IPS-18a (cell line): Measurements from ENCODE around the gene MS4A7.

Experiments
- H3K27ac ChIP-seq: one replicate; pipeline ENCODE4 v1.5.1; 2013; ENCODE audit warnings: low read length
- H3K27me3 ChIP-seq: one replicate; pipeline ENCODE4 v1.6.1; 2013; ENCODE audit warnings: mild to moderate bottlenecking, low read length; ENCODE audit not compliant: control insufficient read depth, insufficient read depth
- H3K36me3 ChIP-seq: one replicate; pipeline ENCODE4 v1.6.1; 2013; ENCODE audit warnings: low read depth, low read length; ENCODE audit not compliant: control insufficient read depth
- H3K4me1 ChIP-seq: one replicate; pipeline ENCODE4 v1.6.1; 2013; ENCODE audit warnings: low read depth, low read length; ENCODE audit not compliant: control insufficient read depth
- H3K4me3 ChIP-seq: one replicate; pipeline ENCODE4 v1.5.1; 2013; ENCODE audit warnings: low read length
- H3K9ac ChIP-seq: one replicate; pipeline ENCODE4 v1.6.1; 2013; ENCODE audit warnings: mild to moderate bottlenecking, low read length, moderate library complexity
- H3K9me3 ChIP-seq: one replicate; pipeline ENCODE4 v1.6.1; 2013; ENCODE audit warnings: low read depth, low read length; ENCODE audit not compliant: control insufficient read depth

Gene MS4A7

GRCh38 chr11:60396799-60397198 lies 18.5 kb downstream of the MS4A7 start:
- H3K9ac ChIP-seq: no peak overlapping the region
- H3K9me3 ChIP-seq: no peaks in the 10 kb centered on the region

GRCh38 chr11:60420015-60420414 lies 41.7 kb downstream of the MS4A7 start:
- Histone ChIP-seq H3K27ac (no peak overlapping the region), H3K9me3 (no peaks in the 10 kb centered on the region), H3K9ac (no peak overlapping the region), H3K36me3 (no peaks in the 10 kb centered on the region), H3K27me3 (no peaks in the 10 kb centered on the region), H3K4me3 (no peak overlapping the region), H3K4me1 (no peaks in the 10 kb centered on the region)

More at GRCh38 chr11:60396799-60397198, 18.5 kb downstream of the MS4A7 start:
- Histone ChIP-seq H3K36me3 (no peaks in the 10 kb centered on the region), H3K27ac (no peak overlapping the region), H3K4me3 (no peak overlapping the region), H3K4me1 (no peaks in the 10 kb centered on the region), H3K27me3 (no peaks in the 10 kb centered on the region)

GRCh38 chr11:60422609-60423008 lies 44.3 kb downstream of the MS4A7 start:
- no peaks in the 10 kb centered on the region for H3K27me3 ChIP-seq
- no peaks in the 10 kb centered on the region for H3K36me3 ChIP-seq
- no peaks in the 10 kb centered on the region for H3K9me3 ChIP-seq
- H3K4me3 ChIP-seq: no peak overlapping the region
- no peak overlapping the region for H3K9ac ChIP-seq
- no peaks in the 10 kb centered on the region for H3K4me1 ChIP-seq
- no peak overlapping the region for H3K27ac ChIP-seq

- Histone ChIP-seq H3K9me3 (no peaks in the 10 kb centered on the region), H3K4me1 (peaks cover under 1% of the 10 kb centered on the region), H3K9ac (no peak overlapping the region), H3K27ac (no peak overlapping the region), H3K36me3 (no peaks in the 10 kb centered on the region), H3K4me3 (no peak overlapping the region), H3K27me3 (no peaks in the 10 kb centered on the region)
Observed at GRCh38 chr11:60428517-60428916, 50.2 kb downstream of the MS4A7 start.

GRCh38 chr11:60429272-60429671 lies 50.9 kb downstream of the MS4A7 start, which contains the start of gene MS4A5:
Gene MS4A5 (plus strand): TSS chr11:60429572. CDS start chr11:60429675, 103 bp downstream.
- H3K4me3 ChIP-seq: no peak within 1 kb of the TSS
- no peaks in the 10 kb centered on the region for H3K36me3 ChIP-seq
- no peak within 1 kb of the TSS for H3K27ac ChIP-seq
- no peaks in the 10 kb centered on the region for H3K9me3 ChIP-seq
- H3K9ac ChIP-seq: no peak within 1 kb of the TSS
- no peaks in the 10 kb centered on the region for H3K27me3 ChIP-seq
- H3K4me1 ChIP-seq: peaks cover 3% of the 10 kb centered on the region

- Histone ChIP-seq H3K27ac (no peak overlapping the region), H3K4me3 (no peak overlapping the region), H3K27me3 (no peaks in the 10 kb centered on the region), H3K36me3 (no peaks in the 10 kb centered on the region), H3K4me1 (peaks cover 3% of the 10 kb centered on the region), H3K9me3 (no peaks in the 10 kb centered on the region), H3K9ac (no peak overlapping the region)
Observed at GRCh38 chr11:60431251-60431650, 52.9 kb downstream of the MS4A7 start.

GRCh38 chr11:60433401-60433800 lies 55.1 kb downstream of the MS4A7 start:
- no peaks in the 10 kb centered on the region for H3K36me3 ChIP-seq
- H3K9ac ChIP-seq: no peak overlapping the region
- H3K9me3 ChIP-seq: no peaks in the 10 kb centered on the region
- H3K4me3 ChIP-seq: no peak overlapping the region
- H3K4me1 ChIP-seq: peaks cover 3% of the 10 kb centered on the region
- H3K27me3 ChIP-seq: no peaks in the 10 kb centered on the region
- no peak overlapping the region for H3K27ac ChIP-seq
